CD4-positive, alpha-beta T cell (primary cell): ENCODE results near the gene TMEM40. TPM values are rescaled to one million over a fixed set of nuclear protein-coding genes. Genes with fewer than 3 reads are reported as not detected.

Experiments
- ATAC-seq: fragments of 200-7000 bp; cut with Tn5 transposase; one replicate; pipeline ENCODE4 v1.10.0; 2022; ENCODE audit warnings: mild to moderate bottlenecking; ENCODE audit not compliant: poor library complexity
- CTCF ChIA-PET: fragments of 350-600 bp; sonication (Branson Sonifier 250); formaldehyde crosslinking; loops from one replicate; lab custom pipeline; 2021; ENCODE audit warnings: antibody characterized with exemption, inconsistent platforms; lab: Charles Lee
- POLR2A ChIA-PET: fragments of 350-600 bp; sonication (Branson Sonifier 250); formaldehyde crosslinking; loops from one replicate; lab custom pipeline; 2021; ENCODE audit warnings: antibody characterized with exemption, inconsistent platforms; lab: Charles Lee
- DNase-seq, 14 experiments: peaks; one replicate each; pipeline ENCODE4 v3.0.0-alpha.2; 2013 to 2020; ENCODE audit warnings: mixed read lengths in 2 of 14
- H3K27ac ChIP-seq, 2 donors: one replicate each; pipeline versions ENCODE4 v1.5.1 to v1.7.0; 2013; ENCODE audit warnings: low read length in 2 of 2, low read depth in 1 of 2, mild to moderate bottlenecking in 1 of 2
- H3K27me3 ChIP-seq, 2 experiments: 1 replicate in 1 of 2; 2 replicates in 1 of 2; pipeline versions ENCODE4 v1.6.1 to v1.7.0; 2013; ENCODE audit warnings: low read length in 2 of 2, control low read depth in 1 of 2, mild to moderate bottlenecking in 1 of 2, moderate library complexity in 1 of 2; ENCODE audit not compliant: insufficient read depth in 2 of 2, control insufficient read depth in 1 of 2
- H3K36me3 ChIP-seq: one replicate; pipeline ENCODE4 v1.6.1; 2013; ENCODE audit warnings: low read length, control low read depth; ENCODE audit not compliant: insufficient read depth
- H3K4me1 ChIP-seq: one replicate; pipeline ENCODE4 v1.6.1; 2013; ENCODE audit warnings: low read length, control low read depth; ENCODE audit not compliant: insufficient read depth
- H3K4me3 ChIP-seq: one replicate; pipeline ENCODE4 v1.5.1; 2013; ENCODE audit warnings: mild to moderate bottlenecking, low read length, moderate library complexity
- H3K9me3 ChIP-seq, 2 experiments: 1 replicate in 1 of 2; 2 replicates in 1 of 2; pipeline versions ENCODE4 v1.6.1 to v1.7.0; 2013; ENCODE audit warnings: low read length in 2 of 2, mild to moderate bottlenecking in 2 of 2, control low read depth in 1 of 2, moderate library complexity in 1 of 2; ENCODE audit not compliant: control insufficient read depth in 1 of 2, insufficient read depth in 1 of 2
- H3K27ac Mint-ChIP-seq: one replicate; pipeline ENCODE4 v1.8.0; 2020; ENCODE audit warnings: mixed read lengths
- H3K27me3 Mint-ChIP-seq: one replicate; pipeline ENCODE4 v1.8.0; 2021; ENCODE audit warnings: mixed read lengths
- H3K36me3 Mint-ChIP-seq: one replicate; pipeline ENCODE4 v1.8.0; 2021; ENCODE audit warnings: low read depth, mixed read lengths
- H3K4me1 Mint-ChIP-seq: one replicate; pipeline ENCODE4 v1.8.0; 2021; ENCODE audit warnings: low read depth, mixed read lengths
- H3K4me3 Mint-ChIP-seq: one replicate; pipeline ENCODE4 v1.8.0; 2020; ENCODE audit warnings: mild to moderate bottlenecking, mixed read lengths
- H3K9me3 Mint-ChIP-seq: one replicate; pipeline ENCODE4 v1.8.0; 2020; ENCODE audit warnings: mixed read lengths
- intact Hi-C, 2 experiments: fragments of 100-400 bp; cut with DNase I in 1 of 2; cut with micrococcal nuclease in 1 of 2; formaldehyde crosslinking; loops; one replicate each; pipeline versions ENCODE4 v1.15.1 to v1.9.0; 2023 to 2025; cut with DNase I, micrococcal nuclease
- total RNA-seq, 174 experiments: library from RNA in 2 of 174; stranded (reverse) in 2 of 174; gene quantifications; one replicate each; pipeline ENCODE4 v1.2.3 and lab custom pipeline; 2021 to 2026
- TF ChIP-seq, protein P1 (sequence below): fragments of 200-600 bp; IDR thresholded peaks from one replicate; pipeline ENCODE4 v1.8.0; 2022; ENCODE audit warnings: antibody characterized with exemption, mild to moderate bottlenecking

The TMEM40 gene
- total RNA-seq, 2 experiments from 2014 or later = not detected

DNA sequence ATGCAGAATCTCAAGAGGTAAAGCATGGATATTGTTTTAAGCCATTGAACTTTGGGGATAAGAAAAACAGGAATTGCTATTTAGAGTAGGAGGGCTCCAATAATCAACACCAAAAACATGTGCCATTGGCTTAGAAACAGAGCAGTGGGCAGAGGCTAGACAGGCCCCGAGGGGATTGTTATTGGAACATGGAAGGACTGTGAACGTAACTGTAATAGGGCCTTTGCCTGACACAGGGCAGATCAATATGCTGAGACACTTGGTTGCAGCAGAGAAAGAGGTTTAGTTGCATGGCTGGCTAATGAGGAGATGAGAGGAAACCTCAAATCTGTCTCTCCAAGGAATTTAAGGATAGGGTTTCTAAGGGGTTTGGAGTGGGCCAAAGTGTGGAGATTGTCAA lies 58.3 kb downstream of the TMEM40 start:
- CTCF ChIA-PET = interaction anchor here (0.7 kb wide), 1 partner anchor 206 kb away, joined by 4 read pairs; no protein-coding TSS in a partner anchor
- TF ChIP-seq, protein P1, sequence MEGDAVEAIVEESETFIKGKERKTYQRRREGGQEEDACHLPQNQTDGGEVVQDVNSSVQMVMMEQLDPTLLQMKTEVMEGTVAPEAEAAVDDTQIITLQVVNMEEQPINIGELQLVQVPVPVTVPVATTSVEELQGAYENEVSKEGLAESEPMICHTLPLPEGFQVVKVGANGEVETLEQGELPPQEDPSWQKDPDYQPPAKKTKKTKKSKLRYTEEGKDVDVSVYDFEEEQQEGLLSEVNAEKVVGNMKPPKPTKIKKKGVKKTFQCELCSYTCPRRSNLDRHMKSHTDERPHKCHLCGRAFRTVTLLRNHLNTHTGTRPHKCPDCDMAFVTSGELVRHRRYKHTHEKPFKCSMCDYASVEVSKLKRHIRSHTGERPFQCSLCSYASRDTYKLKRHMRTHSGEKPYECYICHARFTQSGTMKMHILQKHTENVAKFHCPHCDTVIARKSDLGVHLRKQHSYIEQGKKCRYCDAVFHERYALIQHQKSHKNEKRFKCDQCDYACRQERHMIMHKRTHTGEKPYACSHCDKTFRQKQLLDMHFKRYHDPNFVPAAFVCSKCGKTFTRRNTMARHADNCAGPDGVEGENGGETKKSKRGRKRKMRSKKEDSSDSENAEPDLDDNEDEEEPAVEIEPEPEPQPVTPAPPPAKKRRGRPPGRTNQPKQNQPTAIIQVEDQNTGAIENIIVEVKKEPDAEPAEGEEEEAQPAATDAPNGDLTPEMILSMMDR = no peak
- DNase-seq = no peak

DNA sequence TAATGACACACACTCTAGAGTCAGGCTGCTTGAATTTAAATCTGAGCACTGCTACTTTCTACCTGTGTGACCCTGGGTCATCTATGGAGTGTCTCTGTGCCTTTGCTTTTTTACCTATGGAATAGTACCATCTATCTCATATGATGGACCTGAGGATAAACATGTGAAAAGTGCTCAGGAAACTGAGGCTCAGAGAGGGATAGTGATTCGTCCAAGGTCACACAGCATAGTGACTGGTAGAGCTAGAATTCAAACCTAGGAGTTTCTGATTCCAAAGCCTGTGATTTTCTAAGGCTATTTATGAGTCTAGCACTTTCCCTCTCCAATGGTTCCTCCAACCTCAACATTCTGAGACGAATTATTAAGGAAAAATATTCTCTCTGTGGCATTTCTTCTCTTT lies 63.1 kb downstream of the TMEM40 start:
- Histone ChIP-seq H3K4me3 (no peak overlapping the region), H3K27ac (no peak overlapping the region), H3K9me3 (no peaks in the 10 kb centered on the region), H3K4me1 (no peaks in the 10 kb centered on the region), H3K27me3 (no peaks in the 10 kb centered on the region), H3K36me3 (no peaks in the 10 kb centered on the region)
- Mint-ChIP-seq H3K9me3 (no peaks in the 10 kb centered on the region), H3K27me3 (no peaks in the 10 kb centered on the region), H3K36me3 (no peaks in the 10 kb centered on the region), H3K4me1 (no peaks in the 10 kb centered on the region), H3K27ac (no peak overlapping the region), H3K4me3 (no peak overlapping the region)
- TF ChIP-seq, protein P1 = no peak
- no peak for ATAC-seq
- intact Hi-C loops = no loop called here
- ChIA-PET POLR2A (no interaction called here), CTCF (no interaction called here)
- DNase-seq = no peak

More for the DNA sequence above, 58.3 kb downstream of the TMEM40 start:
- H3K27me3 ChIP-seq = no peaks in the 10 kb centered on the region
- no peak overlapping the region for H3K27ac Mint-ChIP-seq
- no peak overlapping the region for H3K4me3 ChIP-seq
- H3K9me3 ChIP-seq = no peaks in the 10 kb centered on the region
- no peaks in the 10 kb centered on the region for H3K9me3 Mint-ChIP-seq
- POLR2A ChIA-PET = no interaction called here
- H3K4me1 ChIP-seq = no peaks in the 10 kb centered on the region
- no peaks in the 10 kb centered on the region for H3K4me1 Mint-ChIP-seq
- no peaks in the 10 kb centered on the region for H3K36me3 ChIP-seq
- ATAC-seq = no peak
- H3K4me3 Mint-ChIP-seq = no peak overlapping the region
- intact Hi-C loops = no loop called here
- H3K27ac ChIP-seq = no peak overlapping the region
- H3K36me3 Mint-ChIP-seq = no peaks in the 10 kb centered on the region
- H3K27me3 Mint-ChIP-seq = no peaks in the 10 kb centered on the region

DNA sequence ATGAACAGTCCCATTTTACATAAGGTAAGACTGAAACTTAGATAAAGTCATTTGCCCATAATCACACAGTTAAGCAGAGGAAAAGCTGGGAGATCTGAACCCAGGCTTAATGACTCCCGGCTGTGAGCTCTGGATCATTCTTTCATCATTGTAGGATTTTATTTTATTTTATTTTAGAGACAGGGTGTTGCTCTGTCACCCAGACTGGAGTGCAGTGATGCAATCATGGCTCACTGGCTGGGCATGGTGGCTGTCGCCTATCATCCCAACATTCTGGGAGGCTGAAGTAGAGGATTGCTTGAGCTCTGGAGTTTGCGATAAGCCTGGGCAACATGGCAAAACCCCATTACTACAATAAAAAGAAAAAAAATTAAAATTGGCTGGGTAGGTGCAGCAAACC lies 63.9 kb downstream of the TMEM40 start:
- no peaks in the 10 kb centered on the region for H3K9me3 ChIP-seq
- no peak overlapping the region for H3K4me3 ChIP-seq
- no peak for DNase-seq
- H3K9me3 Mint-ChIP-seq = no peaks in the 10 kb centered on the region
- no peaks in the 10 kb centered on the region for H3K36me3 Mint-ChIP-seq
- TF ChIP-seq, protein P1 = no peak
- no peaks in the 10 kb centered on the region for H3K4me1 Mint-ChIP-seq
- H3K27ac Mint-ChIP-seq = no peak overlapping the region
- H3K27me3 ChIP-seq = no peaks in the 10 kb centered on the region
- no peaks in the 10 kb centered on the region for H3K4me1 ChIP-seq
- intact Hi-C loops = no loop called here
- no peak overlapping the region for H3K4me3 Mint-ChIP-seq
- CTCF ChIA-PET = no interaction called here
- POLR2A ChIA-PET = no interaction called here
- H3K27me3 Mint-ChIP-seq = no peaks in the 10 kb centered on the region
- no peak for ATAC-seq
- H3K27ac ChIP-seq = no peak overlapping the region
- H3K36me3 ChIP-seq = no peaks in the 10 kb centered on the region
